ENCODE results near the gene TSHZ1. TPM values are rescaled to one million over a fixed set of nuclear protein-coding genes. Genes with fewer than 3 reads are reported as not detected.

Gene TSHZ1
- total RNA-seq, 1 donor from 2014 or later = 4.8 TPM

DNA sequence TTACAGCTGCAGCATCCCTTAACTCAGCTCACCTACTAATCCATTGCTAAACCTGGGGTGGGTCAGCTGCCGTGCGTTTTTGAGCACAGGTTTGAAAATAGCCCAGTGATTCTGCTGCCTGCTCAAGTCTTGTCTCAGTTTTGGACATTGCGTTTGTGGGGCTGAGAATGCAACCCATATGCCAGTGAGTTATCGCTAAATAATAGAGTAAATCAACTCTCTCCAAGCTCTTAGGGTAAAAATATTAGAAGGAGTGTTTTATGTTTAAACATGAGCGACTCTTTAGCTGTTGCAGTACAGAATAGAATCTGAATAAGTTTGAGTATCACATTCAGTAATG is 2.1 kb downstream of the TSHZ1 start:
- no peak for TF ChIP-seq CTCF (IDR thresholded peaks at IDR 0.05; ENCODE audit: insufficient read depth, low read length, poor library complexity, severe bottlenecking)
- no peaks in the 10 kb centered on the region for H3K27me3 ChIP-seq (ENCODE audit: control insufficient read depth, insufficient read depth, low read length)
- H3K4me3 ChIP-seq (ENCODE audit: low read depth, low read length) = peak overlapping the region; percentile 80

DNA sequence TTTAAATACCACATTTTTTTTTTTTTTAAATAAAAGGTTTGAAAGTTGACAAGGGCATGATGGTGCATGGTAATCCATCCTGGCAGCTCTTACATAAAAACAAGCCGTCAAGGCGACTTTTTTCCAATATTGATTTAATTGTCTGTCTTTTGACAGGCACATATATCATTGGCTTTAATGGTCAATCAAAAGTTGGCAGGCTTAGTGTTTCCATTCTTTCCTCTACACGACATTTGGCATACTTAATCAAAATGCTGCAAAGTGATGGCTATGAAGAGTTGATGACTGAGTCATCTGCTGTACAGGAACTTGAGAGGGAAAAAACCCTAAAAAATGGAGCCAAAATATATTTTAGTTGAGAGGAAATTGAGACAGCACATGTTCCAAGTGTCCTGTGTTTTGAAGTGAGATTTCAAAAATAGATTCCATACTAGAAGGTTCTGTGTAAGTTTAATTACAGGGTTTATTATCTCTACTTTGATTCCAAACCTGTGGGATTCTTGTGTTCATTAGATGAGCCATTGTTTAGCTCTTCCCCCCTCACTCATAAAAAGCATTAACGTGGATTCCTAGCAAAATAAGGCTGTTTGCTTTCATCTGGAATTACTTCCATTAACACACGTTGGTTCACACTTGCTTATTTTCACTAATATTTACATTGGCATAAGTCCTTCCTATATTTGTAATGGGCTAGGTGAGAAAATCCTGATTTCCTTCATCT is 3.2 kb downstream of the TSHZ1 start:
- TF ChIP-seq CTCF (IDR thresholded peaks at IDR 0.05; ENCODE audit: insufficient read depth, low read length, poor library complexity, severe bottlenecking) = no peak
- Histone ChIP-seq H3K27me3 (ENCODE audit: control insufficient read depth, insufficient read depth, low read length) (no peaks in the 10 kb centered on the region), H3K36me3 (ENCODE audit: control insufficient read depth, insufficient read depth, low read length) (no peaks in the 10 kb centered on the region), H3K4me3 (ENCODE audit: low read depth, low read length) (no peak overlapping the region)
- DNase-seq (ENCODE audit: low read depth) = no peak

More for the DNA sequence above, 2.1 kb downstream of the TSHZ1 start:
- no peak for DNase-seq (ENCODE audit: low read depth)
- H3K36me3 ChIP-seq (ENCODE audit: control insufficient read depth, insufficient read depth, low read length) = no peaks in the 10 kb centered on the region

GRCh38 chr18:75214332-75214690 is 3.7 kb downstream of the TSHZ1 start:
- Histone ChIP-seq H3K36me3 (ENCODE audit: control insufficient read depth, insufficient read depth, low read length) (no peaks in the 10 kb centered on the region), H3K4me3 (ENCODE audit: low read depth, low read length) (no peak overlapping the region), H3K27me3 (ENCODE audit: control insufficient read depth, insufficient read depth, low read length) (no peaks in the 10 kb centered on the region)
- no peak for DNase-seq (ENCODE audit: low read depth)
- TF ChIP-seq CTCF (IDR thresholded peaks at IDR 0.05; ENCODE audit: insufficient read depth, low read length, poor library complexity, severe bottlenecking) = no peak

GRCh38 chr18:75214766-75215510 is 4.3 kb downstream of the TSHZ1 start:
- DNase-seq (ENCODE audit: low read depth) = no peak
- Histone ChIP-seq H3K4me3 (ENCODE audit: low read depth, low read length) (no peak overlapping the region), H3K27me3 (ENCODE audit: control insufficient read depth, insufficient read depth, low read length) (no peaks in the 10 kb centered on the region), H3K36me3 (ENCODE audit: control insufficient read depth, insufficient read depth, low read length) (no peaks in the 10 kb centered on the region)
- no peak for TF ChIP-seq CTCF (IDR thresholded peaks at IDR 0.05; ENCODE audit: insufficient read depth, low read length, poor library complexity, severe bottlenecking)

- no peak for DNase-seq (ENCODE audit: low read depth)
- Histone ChIP-seq H3K4me3 (ENCODE audit: low read depth, low read length) (no peak overlapping the region), H3K27me3 (ENCODE audit: control insufficient read depth, insufficient read depth, low read length) (no peaks in the 10 kb centered on the region), H3K36me3 (ENCODE audit: control insufficient read depth, insufficient read depth, low read length) (no peaks in the 10 kb centered on the region)
- TF ChIP-seq CTCF (IDR thresholded peaks at IDR 0.05; ENCODE audit: insufficient read depth, low read length, poor library complexity, severe bottlenecking) = no peak
These were observed 5.1 kb downstream of the TSHZ1 start for GRCh38 chr18:75215663-75216062.

Measured in kidney epithelial cell (primary cell).